Spleen (tissue), 11 donors: ENCODE data around the gene ARHGEF28. TPM values are rescaled to one million over a fixed set of nuclear protein-coding genes. Genes with fewer than 3 reads are reported as not detected.

Experiments used
- DNase-seq: peaks from one replicate; pipeline ENCODE4 v3.0.0-alpha.2; 2020
- H3K27ac ChIP-seq, 8 donors: fragments of 200-600 bp; sonication (generic) in 7 of 8; 1 replicate in 4 of 8; 2 replicates in 4 of 8; pipeline versions ENCODE4 v1.5.0 to v1.8.0; 2016 to 2021; ENCODE audit warnings: inconsistent platforms in 4 of 8, mild to moderate bottlenecking in 4 of 8, moderate library complexity in 1 of 8
- H3K27me3 ChIP-seq, 7 donors: fragments of 200-600 bp; sonication (generic) in 6 of 7; replicated peaks in 1 of 7; 1 replicate in 4 of 7; 2 replicates in 3 of 7; pipeline versions ENCODE4 v1.5.0 to v1.8.0; 2016 to 2021; ENCODE audit warnings: inconsistent platforms in 3 of 7, mild to moderate bottlenecking in 1 of 7
- H3K36me3 ChIP-seq, 6 donors: fragments of 200-600 bp; sonication (generic) in 5 of 6; 1 replicate in 4 of 6; 2 replicates in 2 of 6; pipeline versions ENCODE4 v1.5.0 to v1.8.0; 2016 to 2021; ENCODE audit warnings: inconsistent platforms in 2 of 6
- H3K4me1 ChIP-seq, 6 donors: fragments of 200-600 bp; sonication (generic) in 5 of 6; 1 replicate in 3 of 6; 2 replicates in 3 of 6; pipeline versions ENCODE4 v1.5.0 to v1.8.0; 2016 to 2021; ENCODE audit warnings: inconsistent platforms in 3 of 6
- H3K4me3 ChIP-seq, 8 donors: fragments of 200-600 bp; sonication (generic) in 7 of 8; 1 replicate in 4 of 8; 2 replicates in 4 of 8; pipeline versions ENCODE4 v1.5.0 to v1.8.0; 2016 to 2021; ENCODE audit warnings: inconsistent platforms in 4 of 8, mild to moderate bottlenecking in 4 of 8, moderate library complexity in 2 of 8
- H3K9me3 ChIP-seq, 8 donors: fragments of 200-600 bp; sonication (generic) in 7 of 8; 1 replicate in 4 of 8; 2 replicates in 4 of 8; pipeline versions ENCODE4 v1.5.0 to v1.8.0; 2016 to 2021; ENCODE audit warnings: inconsistent platforms in 4 of 8
- POLR2A ChIP-seq, 3 donors: fragments of 450-650 bp; IDR thresholded peaks; one replicate each; pipeline ENCODE4 v1.5.1; 2017; ENCODE audit warnings: antibody characterized with exemption in 3 of 3, mild to moderate bottlenecking in 1 of 3
- POLR2AphosphoS5 ChIP-seq, 3 donors: sonication (generic); formaldehyde crosslinking; IDR thresholded peaks; one replicate each; pipeline ENCODE4 v1.5.1; 2017; ENCODE audit warnings: antibody characterized with exemption in 3 of 3
- WGBS, 5 donors: extraction: QIAGEN DNeasy Blood & Tissue Kit in 3 of 5; methylation state at CpG; one replicate each; pipeline versions ENCODE4 v1.1.5 to v1.1.7; 2013 to 2018; 5-methylcytosine and 5-hydroxymethylcytosine counted together
- intact Hi-C: fragments of 100-400 bp; cut with DNase I; formaldehyde crosslinking; loops from one replicate; pipeline ENCODE4 v1.15.0; 2023; ENCODE audit warnings: low total_unique reads
- polyA plus RNA-seq, 3 donors: library from polyadenylated mRNA; stranded (reverse); fragments of 200-250 nt; gene quantifications; one replicate each; pipeline ENCODE4 v1.2.1, GENCODE V29; 2013
- total RNA-seq, 7 donors: library from RNA; depleted of rRNA in 3 of 7; stranded (reverse); fragments of >200 nt in 3 of 7; fragmentation: NEBNext Ultra II Directional in 4 of 7; extraction: Animal tissue kit (Norgen Biotek cat#: 25700) in 4 of 7; gene quantifications; one replicate each; pipeline versions ENCODE4 v1.1.0 to v1.2.1, GENCODE V29; 2016 to 2021
- TF ChIP-seq, protein P1 (sequence below), 11 experiments: fragments of 200-600 bp in 7 of 11; fragments of 450-650 bp in 4 of 11; sonication (generic) in 4 of 11; IDR thresholded peaks in 8 of 11; conservative IDR thresholded peaks in 3 of 11; 1 replicate in 7 of 11; 2 replicates in 4 of 11; pipeline versions ENCODE4 v1.4.0 to v1.8.0; 2016 to 2021; ENCODE audit warnings: antibody characterized with exemption in 11 of 11, inconsistent platforms in 4 of 11, mild to moderate bottlenecking in 1 of 11
- donor health status: healthy with polysubstance abuse.
- donor health status: DM: no; HTN: no; CAD: no; lungs with moderate emphysema.
- donor health status: DM: no; HTN: no; CAD: no.
- donor health status: Bipolar disorder and iron deficiency.
- donor health status: healthy.
- donor health status: DM: no; HTN: no; CAD: no.
- donor health status: DM: yes; HTN: yes; CAD: no.

ARHGEF28 gene
- total and polyA plus RNA-seq, 10 donors, result 0.53 to 17.5 (median 8.8) TPM

GRCh38 chr5:73678807-73679206, 52.8 kb downstream of the ARHGEF28 start:
- DNase-seq, result no peak
- peaks cover 0 to 8% (median 0%) of the 10 kb centered on the region in 6 donors for H3K4me1 ChIP-seq
- H3K36me3 ChIP-seq, result no peaks in the 10 kb centered on the region
- H3K27me3 ChIP-seq, result no peaks in the 10 kb centered on the region
- H3K27ac ChIP-seq, result no peak overlapping the region
- intact Hi-C loops, result no loop called here
- WGBS, 5 donors, result 90 to 99% (median 97%) methylated on average over 3 of the region's 3 CpGs
- no peaks in the 10 kb centered on the region for H3K9me3 ChIP-seq
- TF ChIP-seq POLR2A (IDR thresholded peaks at IDR 0.05), result no peak
- TF ChIP-seq, protein P1, sequence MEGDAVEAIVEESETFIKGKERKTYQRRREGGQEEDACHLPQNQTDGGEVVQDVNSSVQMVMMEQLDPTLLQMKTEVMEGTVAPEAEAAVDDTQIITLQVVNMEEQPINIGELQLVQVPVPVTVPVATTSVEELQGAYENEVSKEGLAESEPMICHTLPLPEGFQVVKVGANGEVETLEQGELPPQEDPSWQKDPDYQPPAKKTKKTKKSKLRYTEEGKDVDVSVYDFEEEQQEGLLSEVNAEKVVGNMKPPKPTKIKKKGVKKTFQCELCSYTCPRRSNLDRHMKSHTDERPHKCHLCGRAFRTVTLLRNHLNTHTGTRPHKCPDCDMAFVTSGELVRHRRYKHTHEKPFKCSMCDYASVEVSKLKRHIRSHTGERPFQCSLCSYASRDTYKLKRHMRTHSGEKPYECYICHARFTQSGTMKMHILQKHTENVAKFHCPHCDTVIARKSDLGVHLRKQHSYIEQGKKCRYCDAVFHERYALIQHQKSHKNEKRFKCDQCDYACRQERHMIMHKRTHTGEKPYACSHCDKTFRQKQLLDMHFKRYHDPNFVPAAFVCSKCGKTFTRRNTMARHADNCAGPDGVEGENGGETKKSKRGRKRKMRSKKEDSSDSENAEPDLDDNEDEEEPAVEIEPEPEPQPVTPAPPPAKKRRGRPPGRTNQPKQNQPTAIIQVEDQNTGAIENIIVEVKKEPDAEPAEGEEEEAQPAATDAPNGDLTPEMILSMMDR (IDR thresholded peaks at IDR 0.05 in 8 of 11, conservative IDR thresholded peaks at IDR 0.05 in 3 of 11), result no peak
- TF ChIP-seq POLR2AphosphoS5 (IDR thresholded peaks at IDR 0.05), result no peak
- no peak overlapping the region for H3K4me3 ChIP-seq

DNA sequence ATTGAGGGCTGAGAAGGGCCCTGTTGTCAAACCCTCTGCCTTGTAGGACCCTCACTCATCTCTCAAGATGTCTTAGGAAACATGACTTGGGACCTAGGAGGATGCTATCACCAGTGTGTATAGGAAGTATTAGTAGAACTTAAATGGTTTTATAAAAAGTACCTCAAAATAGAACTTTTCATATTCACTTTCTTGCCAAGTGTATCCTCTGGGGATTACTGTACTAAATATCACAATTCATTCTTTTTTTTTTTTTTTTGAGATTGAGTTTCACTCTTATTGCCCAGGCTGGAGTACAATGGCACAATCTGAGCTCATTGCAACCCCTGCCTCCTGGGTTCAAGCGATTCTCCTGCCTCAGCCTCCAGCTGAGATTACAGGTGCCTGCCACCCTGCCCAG, 56.2 kb downstream of the ARHGEF28 start:
- Histone ChIP-seq H3K27me3 (no peaks in the 10 kb centered on the region), H3K36me3 (no peaks in the 10 kb centered on the region), H3K4me3 (no peak overlapping the region), H3K27ac (no peak overlapping the region), H3K9me3 (no peaks in the 10 kb centered on the region), H3K4me1 (no peaks in the 10 kb centered on the region)
- DNase-seq, result no peak
- TF ChIP-seq POLR2A (IDR thresholded peaks at IDR 0.05) (no peak), POLR2AphosphoS5 (IDR thresholded peaks at IDR 0.05) (no peak)
- TF ChIP-seq, protein P1 (IDR thresholded peaks at IDR 0.05 in 8 of 11, conservative IDR thresholded peaks at IDR 0.05 in 3 of 11), result no peak
- WGBS, 5 donors, result 90 to 100% (median 93%) methylated on average over 1 of the region's 1 CpG
- intact Hi-C loops, result no loop called here

DNA sequence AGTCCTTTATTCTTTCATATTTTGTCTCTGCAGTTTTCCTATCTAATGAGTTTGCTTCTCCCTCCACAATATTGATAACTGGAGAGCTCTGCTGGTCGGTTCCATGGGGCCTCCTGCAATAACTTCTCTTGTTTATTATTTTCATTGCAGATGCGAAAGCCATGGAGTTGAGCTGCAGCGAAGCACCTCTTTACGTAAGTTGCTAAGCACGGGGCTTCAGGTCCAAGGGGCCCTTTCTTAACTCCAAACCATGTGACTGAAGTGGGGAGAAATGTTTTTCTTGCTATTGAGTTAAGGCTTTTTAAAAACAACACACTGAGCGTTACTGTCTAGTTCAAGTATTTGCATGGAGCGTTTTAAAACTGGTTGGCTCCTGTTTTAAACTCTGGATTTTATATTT, 58.7 kb downstream of the ARHGEF28 start:
- no peak for TF ChIP-seq POLR2AphosphoS5 (IDR thresholded peaks at IDR 0.05)
- TF ChIP-seq POLR2A (IDR thresholded peaks at IDR 0.05), result no peak
- TF ChIP-seq, protein P1 (IDR thresholded peaks at IDR 0.05 in 8 of 11, conservative IDR thresholded peaks at IDR 0.05 in 3 of 11), result no peak
- H3K9me3 ChIP-seq, result no peaks in the 10 kb centered on the region
- 81 to 97% (median 86%) methylated on average over 7 of the region's 7 CpGs for WGBS, 5 donors
- intact Hi-C loops, result no loop called here
- no peaks in the 10 kb centered on the region for H3K36me3 ChIP-seq
- no peaks in the 10 kb centered on the region for H3K27me3 ChIP-seq
- H3K27ac ChIP-seq, result no peak overlapping the region
- no peak overlapping the region for H3K4me3 ChIP-seq
- H3K4me1 ChIP-seq, result no peaks in the 10 kb centered on the region
- no peak for DNase-seq

DNA sequence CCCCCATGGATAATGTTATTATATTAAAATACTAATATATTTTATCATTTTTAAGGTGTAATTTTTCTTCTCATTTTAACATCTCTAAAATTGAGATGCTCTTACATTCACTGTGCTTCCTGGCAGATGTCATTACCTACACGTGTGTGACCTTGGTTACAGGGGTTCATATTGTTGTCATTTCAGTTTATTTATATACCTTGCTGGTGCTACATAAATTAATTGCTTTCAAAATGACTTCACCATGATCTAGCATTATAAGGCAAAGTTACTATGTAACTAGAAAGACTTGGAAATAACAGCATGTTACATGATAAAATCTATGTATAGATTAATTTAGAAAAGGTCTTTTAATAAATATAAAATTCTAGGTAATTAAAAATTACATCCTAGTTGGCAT, 60.9 kb downstream of the ARHGEF28 start:
- H3K27me3 ChIP-seq, result no peaks in the 10 kb centered on the region
- intact Hi-C loops, result no loop called here
- H3K9me3 ChIP-seq, result no peaks in the 10 kb centered on the region
- H3K4me3 ChIP-seq, result no peak overlapping the region
- no peaks in the 10 kb centered on the region for H3K4me1 ChIP-seq
- WGBS, 5 donors, result 35 to 71% (median 49%) methylated on average over 1 of the region's 1 CpG
- H3K36me3 ChIP-seq, result no peaks in the 10 kb centered on the region
- no peak overlapping the region for H3K27ac ChIP-seq
- DNase-seq, result no peak
- no peak for TF ChIP-seq POLR2AphosphoS5 (IDR thresholded peaks at IDR 0.05)
- TF ChIP-seq, protein P1 (IDR thresholded peaks at IDR 0.05 in 8 of 11, conservative IDR thresholded peaks at IDR 0.05 in 3 of 11), result no peak
- no peak for TF ChIP-seq POLR2A (IDR thresholded peaks at IDR 0.05)
